Sigmoid colon (tissue), 4 donors: ENCODE data around the gene PLPP1.

Source experiments
- CTCF ChIP-seq, 4 experiments: fragments of 450-650 bp in 3 of 4; fragments of 200-600 bp in 1 of 4; IDR thresholded peaks; one replicate each; pipeline ENCODE4 v1.5.1; 2016 to 2019; ENCODE audit warnings: antibody characterized with exemption in 4 of 4, mild to moderate bottlenecking in 3 of 4, moderate library complexity in 2 of 4
- EP300 ChIP-seq, 4 donors: sonication (generic); formaldehyde crosslinking; IDR thresholded peaks; one replicate each; pipeline ENCODE4 v1.6.1; 2017; ENCODE audit warnings: antibody characterized with exemption in 4 of 4
- POLR2A ChIP-seq, 2 donors: fragments of 450-650 bp; IDR thresholded peaks; one replicate each; pipeline ENCODE4 v1.6.1; 2016; ENCODE audit warnings: antibody characterized with exemption in 2 of 2, mild to moderate bottlenecking in 2 of 2, moderate library complexity in 2 of 2
- POLR2AphosphoS5 ChIP-seq, 4 donors: sonication (generic); formaldehyde crosslinking; IDR thresholded peaks; one replicate each; pipeline ENCODE4 v1.6.1; 2017; ENCODE audit warnings: antibody characterized with exemption in 4 of 4

- TF ChIP-seq CTCF (IDR thresholded peaks at IDR 0.05): no peak
- no peak for TF ChIP-seq EP300 (IDR thresholded peaks at IDR 0.05)
- TF ChIP-seq POLR2AphosphoS5 (IDR thresholded peaks at IDR 0.05): no peak
- no peak for TF ChIP-seq POLR2A (IDR thresholded peaks at IDR 0.05)
Measured at GRCh38 chr5:55467862-55468551, 66.8 kb downstream of the PLPP1 start.
